Thyroid gland (tissue), 4 donors: ENCODE data around the gene DQX1.

Experiments
- CTCF ChIP-seq, 6 experiments: fragments of 200-600 bp in 3 of 6; fragments of 450-650 bp in 3 of 6; sonication (generic) in 3 of 6; IDR thresholded peaks; one replicate each; pipeline ENCODE4 v1.5.1; 2016 to 2019; ENCODE audit warnings: antibody characterized with exemption in 6 of 6, mild to moderate bottlenecking in 2 of 6, inconsistent platforms in 1 of 6, moderate library complexity in 1 of 6
- POLR2A ChIP-seq, 2 donors: fragments of 450-650 bp; IDR thresholded peaks; one replicate each; pipeline ENCODE4 v1.6.1; 2017; ENCODE audit warnings: antibody characterized with exemption in 2 of 2, mild to moderate bottlenecking in 2 of 2, moderate library complexity in 1 of 2

- no peak for TF ChIP-seq POLR2A (IDR thresholded peaks at IDR 0.05)
- TF ChIP-seq CTCF (IDR thresholded peaks at IDR 0.05): no peak
These were observed 24.2 kb upstream of the DQX1 start for GRCh38 chr2:74550231-74550630.
